CD4-positive, alpha-beta T cell treated with Interleukin-12 subunit alpha and Interleukin-12 subunit beta, for 1 hour (primary cell): ENCODE results near the gene C10orf95.
A peak's percentile ranks its signal among the peaks of the same experiment; 100 is the strongest.
"Not testable (repeated sequence)": the region's sequence is repeated elsewhere in the genome, so short reads cannot be mapped to it uniquely, and the experiment has no call there.

ENCODE experiments used
- DNase-seq: peaks from one replicate; pipeline ENCODE4 v3.0.0-alpha.2; 2020

C10orf95 gene

DNA sequence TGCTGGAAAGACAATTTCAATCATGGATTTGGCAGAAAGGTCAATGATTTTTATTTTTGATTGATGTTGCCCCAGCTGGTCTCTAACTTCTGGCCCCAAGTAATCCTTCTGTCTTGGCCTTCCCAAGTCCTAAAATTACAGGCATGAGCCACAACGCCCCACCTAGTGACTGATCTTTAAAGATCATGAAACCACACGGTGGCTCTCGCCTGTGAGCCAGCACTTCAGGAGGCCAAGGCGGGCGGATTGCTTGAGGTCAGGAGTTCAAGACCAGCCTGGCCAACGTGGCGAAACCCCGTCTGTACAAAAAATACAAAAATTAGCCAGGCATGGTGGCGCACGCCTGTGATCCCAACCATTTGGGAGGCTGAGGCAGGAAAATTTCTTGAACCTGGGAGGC, 12.6 kb upstream of the C10orf95 start:
- DNase-seq, result no peak

DNA sequence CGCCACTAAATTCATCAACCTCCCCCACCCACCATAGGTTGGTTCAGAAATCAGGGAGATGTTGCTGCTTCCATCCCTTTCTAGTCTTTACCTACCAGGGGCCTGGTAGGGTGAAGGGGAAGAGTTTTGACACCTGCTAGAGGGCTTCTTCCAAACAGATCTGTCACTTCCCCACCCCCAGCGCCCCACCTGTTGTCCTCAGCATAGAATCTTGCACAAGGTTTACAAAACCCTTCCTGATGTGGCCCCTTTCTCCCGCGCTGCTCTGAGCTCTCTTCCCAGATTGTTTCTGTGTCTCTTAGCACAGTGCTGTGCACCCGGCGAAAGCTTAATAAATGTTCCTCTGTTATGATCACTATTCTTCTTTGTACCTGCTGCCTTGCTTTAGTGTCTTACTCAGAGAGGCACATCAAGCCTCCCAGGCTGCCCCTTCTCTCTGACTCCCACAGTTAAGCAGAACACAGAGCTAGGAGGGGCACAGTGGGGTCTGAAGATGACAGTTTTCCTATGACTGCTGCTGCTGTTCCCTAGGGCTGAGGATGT, 11.2 kb upstream of the C10orf95 start:
- no peak for DNase-seq

DNA sequence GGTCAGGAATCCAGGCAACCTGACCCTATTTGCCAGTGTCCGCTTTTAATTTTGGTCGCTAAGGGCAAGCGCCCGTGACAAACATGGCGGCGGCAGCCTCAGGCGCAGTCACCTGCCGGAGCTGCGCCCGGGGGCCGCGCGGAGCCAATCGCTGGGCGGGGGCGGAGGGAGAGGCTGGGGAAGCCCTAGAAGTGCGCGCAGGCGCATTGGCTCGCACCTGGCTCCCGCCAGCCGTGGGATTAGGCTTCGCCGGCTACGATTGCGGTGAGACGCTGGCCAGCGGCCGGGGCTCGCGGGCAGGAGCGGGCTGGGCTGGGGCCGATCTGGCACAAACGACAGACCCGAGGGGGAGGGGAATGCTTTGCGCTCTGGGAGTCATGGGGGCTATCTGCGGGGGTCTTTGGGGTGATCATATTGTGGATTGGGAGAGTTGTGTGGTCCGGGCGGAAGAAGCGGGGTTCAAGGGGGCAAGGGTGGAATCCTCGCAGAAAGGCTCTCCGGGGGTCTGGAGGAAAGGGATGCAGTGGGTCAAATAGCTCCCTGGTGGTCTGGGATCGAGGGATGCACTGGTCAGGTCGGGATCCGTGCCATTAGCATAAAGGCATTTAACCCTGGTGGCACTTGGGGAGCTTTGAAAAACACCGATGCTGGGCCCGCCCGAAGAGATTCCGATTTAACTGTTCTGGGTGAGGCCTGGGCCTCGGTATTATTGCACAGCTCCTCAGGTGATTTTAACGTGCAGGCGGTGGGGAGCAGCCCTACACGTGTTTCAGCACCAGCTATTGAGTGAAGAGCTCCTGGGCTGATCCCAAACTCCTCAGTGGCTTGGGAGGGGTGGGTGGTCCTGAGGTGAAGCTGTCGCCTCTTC, 10.1 kb upstream of the C10orf95 start:
- peak; percentile 94 for DNase-seq

DNA sequence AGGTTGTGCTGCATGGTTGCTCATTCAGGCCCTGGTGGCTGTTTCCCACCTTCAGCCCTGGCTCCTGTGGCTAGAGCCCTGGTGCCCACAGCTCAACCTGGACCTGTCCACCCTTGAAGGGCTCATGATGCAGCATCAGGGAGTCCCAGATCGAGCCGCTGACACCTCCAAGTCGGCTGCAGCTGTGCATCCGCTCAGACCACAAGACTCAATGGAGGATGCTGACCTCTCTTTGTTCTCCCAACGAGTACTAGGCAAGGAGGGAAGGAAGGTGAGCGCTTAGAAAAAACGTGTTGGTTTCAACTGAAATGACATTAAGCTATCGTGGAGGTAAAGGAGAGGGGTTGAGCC, 9.5 kb upstream of the C10orf95 start:
- no peak for DNase-seq

DNA sequence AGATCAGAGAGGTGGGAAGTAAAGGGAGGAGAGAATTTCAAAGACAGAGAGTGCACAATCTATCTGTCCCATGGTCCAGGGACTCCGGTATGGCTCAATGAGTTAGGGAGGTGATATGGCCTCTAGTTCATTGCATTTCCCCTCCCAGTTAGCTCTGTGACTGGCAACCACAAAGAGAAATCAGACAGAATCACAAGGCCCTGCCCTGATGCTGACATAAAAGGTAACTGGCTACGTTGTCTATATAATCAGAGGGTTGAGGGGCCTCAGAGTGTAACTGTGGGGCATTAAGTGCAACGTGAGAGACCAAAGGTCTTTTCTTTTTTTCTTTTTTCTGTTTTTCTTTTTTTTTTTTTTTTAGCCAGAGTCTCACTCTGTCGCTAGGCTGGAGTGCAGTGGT, 7.3 kb upstream of the C10orf95 start:
- DNase-seq, result no peak

DNA sequence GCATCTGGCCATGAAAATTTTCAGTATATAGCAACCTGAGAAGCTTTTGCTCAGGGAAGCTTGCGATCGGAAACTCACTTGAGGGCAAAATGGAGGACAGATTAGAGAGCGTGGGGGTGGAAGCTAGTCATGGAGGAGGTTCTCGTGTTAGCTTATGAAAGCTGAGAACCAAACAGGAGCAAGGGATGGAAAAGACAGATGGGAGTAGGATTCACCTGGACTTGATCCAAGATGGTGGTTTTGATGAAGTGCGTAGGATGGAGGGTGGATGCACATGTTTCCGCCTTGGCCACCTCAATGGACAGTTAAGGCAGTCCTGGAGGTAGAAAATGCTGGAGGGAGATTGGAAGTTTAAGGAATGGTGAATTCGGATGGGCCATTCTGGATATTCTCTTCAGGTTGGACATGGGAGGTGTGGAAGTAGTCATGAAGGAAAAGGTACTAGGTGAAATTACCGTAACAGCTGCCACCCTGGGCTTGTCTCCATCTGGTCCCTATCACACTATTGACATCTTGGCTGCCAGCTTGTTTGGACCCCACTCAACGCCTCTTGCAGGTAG, 6.3 kb upstream of the C10orf95 start:
- DNase-seq, result no peak

- no peak for DNase-seq
Observed at GRCh38 chr10:102455893-102456471, 4.6 kb upstream of the C10orf95 start.

GRCh38 chr10:102454662-102455487, 3.5 kb upstream of the C10orf95 start:
- DNase-seq, result not testable (repeated sequence)

- DNase-seq, result no peak
Observed at GRCh38 chr10:102453502-102453901, 2.2 kb upstream of the C10orf95 start.

DNA sequence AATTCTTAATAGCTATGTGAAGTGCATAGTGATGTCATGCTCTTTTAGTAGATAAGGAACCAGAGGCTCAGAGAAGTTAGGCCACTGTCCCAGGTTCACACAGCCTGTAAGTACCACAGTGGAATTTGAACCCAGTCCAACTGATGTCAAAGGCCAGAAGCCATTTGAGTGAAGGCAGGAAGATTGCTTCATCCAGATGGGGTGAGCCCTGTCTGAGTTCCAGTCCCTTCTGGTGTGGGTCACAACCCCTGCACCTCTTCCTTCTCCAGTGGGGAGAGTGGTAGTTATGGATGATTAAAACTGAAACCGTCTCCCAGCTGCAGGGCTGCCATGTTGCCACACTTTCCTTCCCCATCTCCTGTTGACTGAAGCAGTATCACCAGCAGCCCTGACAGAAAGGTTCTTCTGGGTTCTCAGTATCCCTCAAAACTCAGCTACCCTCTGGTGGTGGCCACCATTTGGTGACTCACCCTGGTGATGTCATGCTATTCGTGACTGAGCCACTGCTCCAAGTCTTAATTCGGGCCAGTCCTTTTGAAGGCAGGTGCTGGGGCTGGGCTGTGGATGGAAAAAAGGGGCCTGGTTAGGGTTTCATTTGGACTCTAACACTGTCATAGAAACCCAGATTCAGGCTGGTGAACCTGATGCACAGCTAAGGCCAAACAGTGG, 1.5 kb upstream of the C10orf95 start:
- peak; percentile 30 for DNase-seq

DNA sequence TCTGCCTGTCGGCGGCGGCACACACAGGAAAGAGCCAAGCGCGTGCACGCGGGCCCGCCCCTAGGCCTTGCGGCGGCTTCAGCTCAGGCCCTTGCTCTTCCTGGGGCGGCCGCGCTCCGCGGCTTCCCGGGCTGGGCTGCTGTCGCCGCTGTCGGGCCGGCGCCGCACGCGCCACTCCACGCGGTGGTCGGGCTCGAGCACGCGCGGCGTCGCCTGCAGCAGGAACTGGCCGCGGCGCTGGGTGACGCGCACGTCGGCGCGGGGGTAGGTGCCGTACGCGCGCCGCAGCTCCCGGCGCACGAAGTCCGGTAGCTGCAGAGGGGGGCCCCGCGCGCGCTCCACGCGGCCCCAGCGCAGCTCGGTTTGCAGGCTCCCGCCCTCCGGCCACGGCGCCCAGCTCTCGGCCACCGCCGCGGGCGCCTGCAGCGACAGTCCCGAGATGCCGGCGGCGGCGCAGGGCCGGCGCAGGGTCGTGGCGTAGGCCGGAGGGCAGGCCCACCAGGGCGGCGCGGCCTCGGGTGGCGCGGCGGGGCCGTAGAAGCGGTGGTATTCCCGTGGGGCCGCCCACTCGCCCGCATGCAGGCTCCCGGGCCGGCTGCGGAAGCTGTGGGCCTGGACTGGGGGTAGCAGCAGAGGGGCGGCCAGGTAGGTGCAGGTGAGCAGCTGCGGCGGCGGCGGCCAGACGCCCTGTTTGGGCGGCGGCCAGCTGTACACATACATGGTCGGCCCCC, 804 bp downstream of the C10orf95 start:
- DNase-seq, result peak; percentile 93

DNA sequence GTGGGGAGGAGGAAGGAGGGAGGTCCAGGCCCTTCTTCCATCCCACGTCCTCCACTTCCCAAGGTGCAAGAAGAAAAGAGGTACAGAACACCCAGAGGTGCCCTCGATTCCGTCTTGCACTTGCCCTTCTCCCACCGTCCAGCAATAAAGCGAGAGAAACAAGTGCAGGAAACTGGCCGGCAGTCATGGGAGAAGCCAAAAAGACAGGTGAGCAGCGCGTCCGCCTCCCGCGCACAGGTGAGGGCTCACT, 1.3 kb downstream of the C10orf95 start:
- DNase-seq, result no peak

DNA sequence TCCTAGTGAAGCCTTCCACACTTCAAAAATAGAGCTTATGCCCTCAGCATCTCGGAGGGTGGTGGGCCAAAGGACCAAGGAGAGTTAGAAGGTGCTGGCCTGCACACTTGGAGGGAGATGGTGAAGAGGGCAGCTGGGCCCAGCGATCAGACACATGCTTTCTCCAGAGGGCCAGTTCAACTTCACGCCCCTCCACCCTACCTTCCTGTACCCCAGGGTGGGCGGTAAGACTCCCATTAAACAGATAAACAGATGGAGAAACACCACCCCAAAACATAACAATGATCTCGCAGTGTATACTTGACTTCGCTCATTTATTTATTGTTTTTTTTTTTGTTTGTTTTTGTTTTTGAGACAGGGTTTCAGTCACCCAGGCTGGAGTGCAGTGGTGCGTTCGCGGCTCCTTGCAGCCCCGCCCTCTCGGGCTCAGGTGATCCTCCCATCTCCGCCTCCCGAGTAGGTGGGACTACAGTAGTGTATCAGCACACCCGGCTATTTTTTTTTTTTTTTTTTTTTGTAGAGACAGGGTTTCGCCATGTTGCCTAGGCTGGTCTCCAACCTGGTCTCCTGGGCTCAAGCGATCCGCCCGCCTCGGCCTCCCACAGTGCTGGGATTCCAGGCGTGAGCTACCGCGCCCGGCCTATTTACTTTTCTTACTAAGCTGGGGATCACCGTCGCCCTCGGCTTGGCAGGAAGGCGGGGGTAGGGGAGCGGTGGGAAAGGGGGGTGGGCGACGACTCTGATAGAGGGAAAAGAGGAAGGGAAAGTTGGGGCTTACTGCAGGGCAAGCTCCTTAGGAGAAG, 1.8 kb downstream of the C10orf95 start:
- DNase-seq, result peak; percentile 91

DNA sequence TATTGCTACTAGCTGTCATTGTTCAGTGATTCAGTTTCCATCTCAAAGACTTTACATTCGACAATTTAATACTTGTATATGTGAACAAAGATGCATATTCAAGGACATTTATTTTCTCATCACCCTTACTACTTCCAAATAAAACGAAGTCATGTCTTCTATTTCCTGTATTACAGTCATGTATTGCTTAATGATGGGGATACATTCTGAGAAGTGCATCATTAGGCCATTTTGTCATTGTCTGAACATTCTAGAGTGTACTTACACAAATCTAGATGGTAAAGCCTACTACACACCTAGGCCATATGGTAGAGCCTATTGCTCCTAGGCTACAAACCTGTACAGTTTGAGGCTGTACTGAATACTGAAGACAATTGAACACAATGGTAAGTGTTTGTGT, 6.5 kb downstream of the C10orf95 start:
- DNase-seq, result no peak

DNA sequence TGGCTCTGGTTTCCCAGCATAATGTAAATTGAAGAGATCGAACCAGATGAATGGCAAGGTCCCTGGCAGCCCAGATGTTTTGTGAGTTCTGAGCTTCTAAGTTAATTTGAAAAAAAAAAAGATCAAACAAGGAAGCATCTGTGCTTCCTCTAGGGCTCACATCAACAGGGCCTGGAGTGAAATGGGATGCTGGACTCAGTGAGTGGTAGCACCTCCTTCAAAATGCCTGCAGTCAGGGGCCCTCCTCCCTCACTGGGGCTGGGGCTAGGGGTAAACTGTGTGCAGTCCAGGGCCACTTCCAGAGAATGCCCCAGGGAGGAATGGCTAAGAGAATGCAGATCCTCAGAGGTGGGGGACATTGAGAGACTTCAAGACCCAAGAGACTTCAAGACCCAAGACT, 13.0 kb downstream of the C10orf95 start:
- DNase-seq, result no peak

DNA sequence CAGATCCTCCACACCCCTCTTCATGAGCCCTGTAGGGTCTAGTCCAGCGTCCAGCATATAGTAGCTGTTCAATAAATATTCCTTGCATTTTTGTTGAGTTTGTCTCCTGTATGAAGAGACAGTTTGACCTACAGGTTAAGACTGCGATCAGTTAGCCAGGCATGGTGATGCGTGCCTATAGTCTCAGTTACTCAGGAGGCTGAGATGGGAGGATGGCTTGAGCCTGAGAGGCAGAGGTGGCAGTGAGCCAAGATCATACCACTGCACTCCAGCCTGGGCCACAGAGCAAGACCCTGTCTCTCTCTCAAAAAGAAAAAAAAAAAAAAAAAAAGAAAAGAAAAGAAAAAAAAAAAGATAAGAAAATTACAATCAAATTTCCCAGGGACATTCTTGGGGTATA, 13.8 kb downstream of the C10orf95 start:
- DNase-seq, result no peak

GRCh38 chr10:102436312-102436711, 15.0 kb downstream of the C10orf95 start:
- DNase-seq, result no peak

GRCh38 chr10:102435529-102436233, 15.7 kb downstream of the C10orf95 start:
- peak; percentile 36 for DNase-seq

DNA sequence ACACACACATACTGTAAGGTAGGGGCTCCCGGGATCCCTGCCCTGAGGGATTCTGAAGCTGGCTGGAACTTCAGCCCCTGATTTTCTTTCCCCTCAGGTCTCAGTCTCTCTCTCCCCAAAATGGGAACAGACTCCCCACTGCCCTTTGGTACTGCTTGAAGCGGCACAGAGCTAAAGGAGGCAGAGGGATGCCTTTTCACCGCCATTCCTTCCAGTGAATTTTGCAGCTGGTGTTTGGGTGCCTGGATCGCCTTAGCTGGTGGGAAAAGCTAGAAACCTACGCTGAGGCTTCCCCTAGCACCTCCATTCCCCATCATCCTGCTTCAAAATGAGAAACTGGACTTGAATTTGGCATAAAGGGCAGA, 16.2 kb downstream of the C10orf95 start:
- no peak for DNase-seq

GRCh38 chr10:102434394-102435132, 16.8 kb downstream of the C10orf95 start:
- DNase-seq, result no peak
